Peyer's patch (tissue), 4 donors: ENCODE measurements around the gene ZBTB49. TPM values are rescaled to one million over a fixed set of nuclear protein-coding genes. Genes with fewer than 3 reads are reported as not detected.

Experiments
- DNase-seq, 3 donors: peaks; one replicate each; pipeline ENCODE4 v3.0.0-alpha.2; 2017 to 2019
- H3K27ac ChIP-seq, 4 donors: fragments of 200-600 bp; sonication (generic); one replicate each; pipeline ENCODE4 v1.5.1; 2016 to 2019
- H3K27me3 ChIP-seq, 2 donors: fragments of 200-600 bp; sonication (generic); one replicate each; pipeline ENCODE4 v1.5.1; 2019
- H3K36me3 ChIP-seq, 3 donors: fragments of 200-600 bp; sonication (generic); one replicate each; pipeline ENCODE4 v1.5.1; 2016 to 2019
- H3K4me1 ChIP-seq, 4 donors: fragments of 200-600 bp; sonication (generic); one replicate each; pipeline ENCODE4 v1.5.1; 2016 to 2019
- H3K4me3 ChIP-seq, 4 donors: fragments of 200-600 bp; sonication (generic); 1 replicate in 3 of 4; 2 replicates in 1 of 4; pipeline ENCODE4 v1.5.1; 2016 to 2019; ENCODE audit warnings: mild to moderate bottlenecking in 1 of 4
- H3K9me3 ChIP-seq, 4 donors: fragments of 200-600 bp; sonication (generic); one replicate each; pipeline ENCODE4 v1.5.1; 2016 to 2019; ENCODE audit warnings: mild to moderate bottlenecking in 1 of 4
- CTCF ChIP-seq, 6 experiments: fragments of 450-650 bp in 4 of 6; fragments of 200-600 bp in 2 of 6; sonication (generic) in 1 of 6; IDR thresholded peaks; one replicate each; pipeline ENCODE4 v1.5.1; 2017 to 2019; ENCODE audit warnings: antibody characterized with exemption in 6 of 6, mild to moderate bottlenecking in 3 of 6, moderate library complexity in 1 of 6
- POLR2A ChIP-seq, 2 donors: fragments of 450-650 bp; IDR thresholded peaks; one replicate each; pipeline ENCODE4 v1.5.1; 2017; ENCODE audit warnings: antibody characterized with exemption in 2 of 2, mild to moderate bottlenecking in 2 of 2, moderate library complexity in 2 of 2
- total RNA-seq, 4 donors: library from RNA; depleted of rRNA; stranded (reverse); fragments of >200 nt; gene quantifications; one replicate each; pipeline ENCODE4 v1.1.0, GENCODE V29; 2016

The ZBTB49 gene
- total RNA-seq, 4 donors from 2014 or later = 3.3 to 17.0 (median 11.7) TPM

GRCh38 chr4:4270529-4270928, 19.5 kb upstream of the ZBTB49 start:
- H3K27me3 ChIP-seq = no peaks in the 10 kb centered on the region
- H3K9me3 ChIP-seq = no peaks in the 10 kb centered on the region
- peaks cover 0 to 42% (median 0%) of the 10 kb centered on the region in 3 donors for H3K36me3 ChIP-seq
- DNase-seq = no peak
- no peak overlapping the region for H3K4me3 ChIP-seq
- H3K27ac ChIP-seq = peak overlapping the region in 2 of 4 donors; percentile 4 to 39
- no peaks in the 10 kb centered on the region for H3K4me1 ChIP-seq
- TF ChIP-seq CTCF (IDR thresholded peaks at IDR 0.05) = no peak
- no peak for TF ChIP-seq POLR2A (IDR thresholded peaks at IDR 0.05)

- H3K4me1 ChIP-seq = no peaks in the 10 kb centered on the region
- H3K27ac ChIP-seq = no peak overlapping the region
- H3K27me3 ChIP-seq = no peaks in the 10 kb centered on the region
- no peak overlapping the region for H3K4me3 ChIP-seq
- TF ChIP-seq POLR2A (IDR thresholded peaks at IDR 0.05) (no peak), CTCF (IDR thresholded peaks at IDR 0.05) (no peak)
- no peaks in the 10 kb centered on the region for H3K9me3 ChIP-seq
- peaks cover 0 to 42% (median 0%) of the 10 kb centered on the region in 3 donors for H3K36me3 ChIP-seq
- DNase-seq = no peak
These were observed 18.1 kb upstream of the ZBTB49 start for GRCh38 chr4:4271912-4272311.

GRCh38 chr4:4274226-4274625, 15.8 kb upstream of the ZBTB49 start:
- no peak overlapping the region for H3K4me3 ChIP-seq
- no peaks in the 10 kb centered on the region for H3K4me1 ChIP-seq
- H3K27ac ChIP-seq = no peak overlapping the region
- TF ChIP-seq POLR2A (IDR thresholded peaks at IDR 0.05) (no peak), CTCF (IDR thresholded peaks at IDR 0.05) (no peak)
- no peak for DNase-seq
- H3K9me3 ChIP-seq = no peaks in the 10 kb centered on the region
- H3K27me3 ChIP-seq = no peaks in the 10 kb centered on the region
- H3K36me3 ChIP-seq = peaks cover 0 to 55% (median 0%) of the 10 kb centered on the region in 3 donors

GRCh38 chr4:4277531-4277930, 12.5 kb upstream of the ZBTB49 start:
- H3K27ac ChIP-seq = no peak overlapping the region
- no peaks in the 10 kb centered on the region for H3K27me3 ChIP-seq
- DNase-seq = no peak
- peaks cover 0 to 57% (median 0%) of the 10 kb centered on the region in 3 donors for H3K36me3 ChIP-seq
- H3K4me3 ChIP-seq = no peak overlapping the region
- no peaks in the 10 kb centered on the region for H3K9me3 ChIP-seq
- TF ChIP-seq POLR2A (IDR thresholded peaks at IDR 0.05) (no peak), CTCF (IDR thresholded peaks at IDR 0.05) (no peak)
- no peaks in the 10 kb centered on the region for H3K4me1 ChIP-seq

GRCh38 chr4:4281787-4282186, 8.3 kb upstream of the ZBTB49 start:
- DNase-seq = peak in 1 of 3 donors; percentile 4
- Histone ChIP-seq H3K27ac (no peak overlapping the region), H3K27me3 (no peaks in the 10 kb centered on the region), H3K4me1 (no peaks in the 10 kb centered on the region), H3K36me3 (peaks cover 0 to 55% (median 0%) of the 10 kb centered on the region in 3 donors), H3K9me3 (no peaks in the 10 kb centered on the region), H3K4me3 (no peak overlapping the region)
- TF ChIP-seq POLR2A (IDR thresholded peaks at IDR 0.05) = no peak
- no peak for TF ChIP-seq CTCF (IDR thresholded peaks at IDR 0.05)
